ENCODE data around the gene TM9SF3.

DNA sequence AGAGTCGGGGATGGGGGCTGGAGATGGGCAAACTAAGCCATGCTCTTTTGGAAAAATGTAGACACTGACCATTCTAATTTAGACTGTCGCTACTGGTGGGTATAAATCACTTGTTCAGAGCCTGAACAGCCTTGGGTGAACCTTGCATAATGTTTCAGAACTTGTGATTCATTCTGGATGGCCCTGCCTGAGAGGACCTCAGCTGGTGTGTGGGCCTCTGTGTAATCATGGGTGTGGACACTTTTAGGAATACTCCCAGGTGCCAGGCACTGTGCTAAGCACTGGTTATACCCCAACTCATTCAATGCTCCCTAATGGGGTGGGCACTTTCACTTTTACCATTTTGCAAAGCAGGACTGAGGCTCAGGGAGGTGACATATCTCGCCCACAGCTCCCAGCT lies 26.8 kb upstream of the TM9SF3 start:
- TF ChIP-seq, protein P1, sequence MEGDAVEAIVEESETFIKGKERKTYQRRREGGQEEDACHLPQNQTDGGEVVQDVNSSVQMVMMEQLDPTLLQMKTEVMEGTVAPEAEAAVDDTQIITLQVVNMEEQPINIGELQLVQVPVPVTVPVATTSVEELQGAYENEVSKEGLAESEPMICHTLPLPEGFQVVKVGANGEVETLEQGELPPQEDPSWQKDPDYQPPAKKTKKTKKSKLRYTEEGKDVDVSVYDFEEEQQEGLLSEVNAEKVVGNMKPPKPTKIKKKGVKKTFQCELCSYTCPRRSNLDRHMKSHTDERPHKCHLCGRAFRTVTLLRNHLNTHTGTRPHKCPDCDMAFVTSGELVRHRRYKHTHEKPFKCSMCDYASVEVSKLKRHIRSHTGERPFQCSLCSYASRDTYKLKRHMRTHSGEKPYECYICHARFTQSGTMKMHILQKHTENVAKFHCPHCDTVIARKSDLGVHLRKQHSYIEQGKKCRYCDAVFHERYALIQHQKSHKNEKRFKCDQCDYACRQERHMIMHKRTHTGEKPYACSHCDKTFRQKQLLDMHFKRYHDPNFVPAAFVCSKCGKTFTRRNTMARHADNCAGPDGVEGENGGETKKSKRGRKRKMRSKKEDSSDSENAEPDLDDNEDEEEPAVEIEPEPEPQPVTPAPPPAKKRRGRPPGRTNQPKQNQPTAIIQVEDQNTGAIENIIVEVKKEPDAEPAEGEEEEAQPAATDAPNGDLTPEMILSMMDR (IDR thresholded peaks at IDR 0.05 in 4 of 5, conservative IDR thresholded peaks at IDR 0.05 in 1 of 5) = no peak
- TF ChIP-seq POLR2A (IDR thresholded peaks at IDR 0.05) = no peak

All from gastrocnemius medialis (tissue), 4 donors.